Skeletal muscle cell (primary cell): ENCODE measurements around the gene UBXN2A.
"Not testable (repeated sequence)": the region's sequence is repeated elsewhere in the genome, so short reads cannot be mapped to it uniquely, and the experiment has no call there.

Experiments used
- DNase-seq: peaks from one replicate; pipeline ENCODE4 v3.0.0-alpha.2; 2010; ENCODE audit warnings: low read depth
- H3K4me3 ChIP-seq: 2 replicates; pipeline ENCODE4 v1.5.1; 2011; ENCODE audit warnings: low read depth, mild to moderate bottlenecking, control low read depth, low read length, moderate library complexity

The UBXN2A gene

DNA sequence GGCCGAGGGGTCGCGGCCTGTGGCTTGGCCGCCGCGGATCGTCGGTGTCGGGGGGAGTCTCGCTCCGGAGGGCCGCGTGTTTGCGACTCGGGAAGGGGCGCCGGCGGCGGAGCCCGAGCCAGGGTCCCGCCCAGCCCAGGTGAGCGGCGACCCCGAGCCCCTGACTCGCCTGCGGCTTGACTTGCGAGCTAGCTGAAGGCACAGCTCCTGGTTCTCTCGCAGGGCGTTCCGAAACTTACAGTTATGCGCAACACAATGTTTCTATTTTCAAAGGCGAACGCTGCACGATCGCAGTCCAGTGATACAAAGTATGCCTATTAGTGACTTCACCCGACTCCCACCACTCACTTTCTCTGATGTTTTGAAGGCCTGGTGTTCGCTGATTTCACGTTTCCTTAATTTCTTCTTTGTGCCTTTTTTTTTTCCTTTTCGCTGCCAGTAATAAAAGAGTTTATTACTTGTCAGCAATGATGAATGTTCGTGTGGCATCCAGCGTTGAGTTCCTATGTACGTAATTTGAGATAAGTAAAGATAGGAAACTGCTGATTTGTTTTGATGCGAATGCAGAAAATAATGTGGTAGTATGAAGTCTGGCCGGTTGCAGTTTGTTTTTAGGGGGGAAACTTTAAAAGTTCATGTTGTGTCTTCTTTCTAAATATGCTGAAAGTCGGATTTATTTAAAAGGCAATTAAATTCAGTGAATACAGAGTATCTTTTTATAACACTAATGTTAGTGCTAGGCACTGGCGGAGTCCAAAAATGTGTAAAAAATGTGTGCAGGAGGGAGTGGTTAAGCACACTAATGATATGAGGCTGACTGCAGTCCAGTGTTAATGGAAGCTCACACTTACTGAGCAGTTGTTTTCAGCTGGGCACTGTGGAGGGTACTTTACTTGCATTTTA lies 706 bp downstream of the UBXN2A start:
- no peak for DNase-seq
- H3K4me3 ChIP-seq = peak overlapping the region; percentile 57

DNA sequence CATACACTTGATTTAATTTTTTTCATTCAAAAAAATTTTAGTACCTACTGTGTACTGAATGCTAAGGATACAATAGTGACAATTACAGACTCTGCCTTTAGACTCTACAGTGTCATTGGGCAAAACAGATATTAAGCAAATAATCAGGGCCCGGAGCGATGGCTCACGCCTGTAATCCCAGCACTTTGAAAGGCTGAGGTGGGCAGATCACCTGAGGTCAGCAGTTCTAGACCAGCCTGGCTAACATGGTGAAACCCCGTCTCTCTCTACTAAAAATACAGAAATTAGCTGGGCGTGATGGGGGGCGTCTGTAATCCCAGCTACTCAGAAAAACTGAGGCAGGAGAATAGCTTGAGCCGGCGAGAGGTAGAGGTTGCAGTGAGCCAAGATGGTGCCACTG lies 1.4 kb downstream of the UBXN2A start:
- H3K4me3 ChIP-seq = peak overlapping the region; percentile 57
- no peak for DNase-seq

DNA sequence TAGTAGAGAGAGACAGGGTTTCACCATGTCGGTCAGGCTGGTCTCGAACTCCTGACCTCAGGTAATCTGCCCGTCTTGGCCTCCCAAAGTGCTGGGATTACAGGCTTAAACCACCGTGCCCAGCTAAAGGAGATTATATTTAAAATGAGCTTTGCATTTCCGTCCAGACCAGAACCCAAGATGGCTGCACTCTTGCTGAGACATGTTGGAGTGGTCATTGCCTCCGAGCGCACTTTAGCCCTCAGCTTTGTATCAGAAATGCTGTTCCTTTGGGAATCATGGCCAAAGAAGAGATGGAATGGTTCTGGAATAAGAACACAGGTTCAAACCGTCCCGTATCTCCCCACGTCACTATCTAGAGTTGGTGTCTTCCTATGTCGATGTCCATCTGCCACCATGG lies 3.4 kb downstream of the UBXN2A start:
- no peak overlapping the region for H3K4me3 ChIP-seq
- no peak for DNase-seq

DNA sequence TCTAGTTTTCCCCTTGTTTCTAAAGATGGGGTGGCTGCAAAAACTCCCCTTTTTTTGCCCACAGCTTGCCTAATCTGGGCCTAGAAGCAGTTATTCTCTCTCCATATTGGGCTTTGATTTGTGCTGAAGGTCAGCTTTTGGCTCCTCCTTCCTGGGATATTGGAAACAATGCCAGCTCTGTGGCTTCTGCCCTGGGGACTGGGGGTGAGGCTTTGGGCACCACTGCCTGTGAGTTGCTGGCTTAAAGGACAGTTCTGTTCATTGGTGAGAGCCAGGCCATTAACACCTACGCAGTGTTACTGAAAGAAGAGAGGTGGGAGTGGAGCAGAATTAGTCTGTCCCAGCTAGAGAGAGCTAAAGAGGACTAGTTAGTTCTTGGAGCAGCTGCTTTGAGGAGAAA lies 4.3 kb downstream of the UBXN2A start:
- H3K4me3 ChIP-seq = no peak overlapping the region
- DNase-seq = no peak

DNA sequence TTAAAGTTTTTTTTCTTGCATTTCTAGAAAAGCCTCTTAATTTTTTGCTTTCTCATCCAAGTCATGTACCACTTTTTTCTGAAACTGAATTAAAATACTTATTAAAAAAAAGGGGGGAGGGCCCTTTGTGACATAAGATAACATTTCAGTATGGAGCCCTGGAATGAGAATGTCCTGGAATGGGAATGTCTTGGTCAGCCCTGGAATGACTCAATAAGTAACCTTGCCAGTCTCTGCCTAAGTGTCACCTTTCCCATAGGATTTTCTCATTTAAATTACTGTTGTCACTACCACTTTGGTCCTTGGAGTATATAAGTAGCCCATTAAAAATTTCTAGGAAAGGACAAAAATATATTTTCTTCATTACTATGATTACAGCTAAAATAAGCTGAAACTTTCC lies 4.7 kb downstream of the UBXN2A start:
- DNase-seq = no peak
- H3K4me3 ChIP-seq = no peak overlapping the region

DNA sequence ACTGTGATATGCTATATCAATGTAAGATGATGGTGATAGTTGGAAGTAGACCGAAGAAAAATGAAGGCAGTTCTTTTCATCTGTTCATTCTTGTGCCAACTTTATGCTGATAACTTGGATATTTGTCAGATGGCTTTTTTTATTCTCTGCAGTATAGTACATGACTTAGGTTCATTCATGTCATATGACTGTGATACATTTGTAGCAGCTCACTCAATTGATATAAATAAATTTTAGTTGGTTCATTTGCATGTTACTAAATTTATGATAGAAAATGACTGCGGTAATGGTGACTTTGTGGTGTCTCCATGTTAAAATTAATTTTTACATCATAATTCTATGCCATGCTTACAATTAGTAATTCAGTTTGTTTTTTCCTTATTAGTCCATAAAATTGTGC lies 7.1 kb downstream of the UBXN2A start:
- no peak for DNase-seq

DNA sequence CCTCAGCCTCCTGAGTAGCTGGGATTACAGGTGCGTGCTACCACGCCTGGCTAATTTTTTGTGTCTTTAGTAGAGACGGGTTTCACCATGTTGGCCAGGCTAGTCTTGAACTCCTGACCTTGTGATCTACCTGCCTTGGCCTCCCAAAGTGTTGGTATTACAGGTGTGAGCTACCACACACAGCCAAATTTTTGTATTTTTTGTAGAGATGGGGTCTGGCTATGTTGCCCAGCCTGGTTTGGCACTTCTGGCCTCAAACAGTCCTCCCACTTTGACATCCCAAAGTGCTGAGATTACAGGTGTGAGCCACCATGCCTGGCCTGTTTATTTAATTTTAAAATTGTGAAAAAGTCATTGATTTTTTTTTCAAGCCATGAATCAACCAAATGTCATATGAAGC lies 12.3 kb downstream of the UBXN2A start:
- not testable (repeated sequence) for H3K4me3 ChIP-seq, DNase-seq

More for the DNA sequence above, 7.1 kb downstream of the UBXN2A start:
- no peak overlapping the region for H3K4me3 ChIP-seq

DNA sequence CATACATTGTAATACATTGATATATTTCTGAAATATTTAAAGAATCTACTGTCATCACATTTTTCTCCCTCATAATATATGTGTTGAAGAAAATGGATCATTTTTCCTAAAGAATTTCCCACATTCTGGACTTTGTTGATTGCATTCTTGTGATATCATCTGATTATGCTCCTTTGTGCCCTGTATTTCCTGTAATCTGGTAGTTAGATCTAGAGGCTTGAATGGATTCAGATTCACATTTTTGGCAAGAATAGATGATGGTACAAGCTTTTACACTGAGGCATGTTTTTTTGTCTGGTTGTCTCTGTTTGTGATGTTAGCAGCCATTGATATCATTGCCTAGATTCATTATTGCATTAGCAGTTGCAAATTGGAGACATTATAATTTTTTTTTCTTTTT lies 13.4 kb downstream of the UBXN2A start:
- H3K4me3 ChIP-seq = no peak overlapping the region
- DNase-seq = no peak

DNA sequence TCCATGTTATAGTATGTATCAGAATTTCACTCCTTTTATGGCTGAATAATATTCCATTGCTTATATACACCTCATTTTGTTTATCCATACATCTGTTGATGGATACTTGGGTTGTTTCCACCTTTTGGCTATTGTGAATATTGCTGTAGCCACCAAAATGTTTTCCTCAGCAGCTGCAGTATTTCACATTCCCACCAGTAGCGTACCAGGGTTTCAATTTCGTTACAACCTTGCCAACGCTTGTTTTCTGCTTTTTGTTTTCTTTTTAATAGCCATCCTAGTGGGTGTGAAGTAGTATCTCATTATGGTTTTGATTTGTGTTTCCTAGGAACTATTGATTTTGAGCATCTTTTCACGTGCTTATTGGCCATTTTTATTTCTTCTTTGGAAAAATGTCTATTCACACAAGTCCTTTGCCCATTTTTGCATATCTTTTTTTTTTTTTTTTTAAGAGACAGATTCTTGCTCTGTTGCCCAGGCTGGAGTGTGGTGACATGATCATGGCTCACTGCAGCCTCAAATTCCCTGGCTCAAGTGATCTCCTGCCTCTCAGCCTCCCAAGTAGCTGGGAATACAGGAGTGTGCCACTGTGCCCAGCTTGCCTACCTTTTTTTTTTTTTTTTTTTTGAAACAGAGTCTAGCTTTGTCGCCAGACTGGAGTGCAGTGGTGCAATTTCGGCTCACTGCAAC lies 14.2 kb downstream of the UBXN2A start:
- no peak for DNase-seq
- no peak overlapping the region for H3K4me3 ChIP-seq

DNA sequence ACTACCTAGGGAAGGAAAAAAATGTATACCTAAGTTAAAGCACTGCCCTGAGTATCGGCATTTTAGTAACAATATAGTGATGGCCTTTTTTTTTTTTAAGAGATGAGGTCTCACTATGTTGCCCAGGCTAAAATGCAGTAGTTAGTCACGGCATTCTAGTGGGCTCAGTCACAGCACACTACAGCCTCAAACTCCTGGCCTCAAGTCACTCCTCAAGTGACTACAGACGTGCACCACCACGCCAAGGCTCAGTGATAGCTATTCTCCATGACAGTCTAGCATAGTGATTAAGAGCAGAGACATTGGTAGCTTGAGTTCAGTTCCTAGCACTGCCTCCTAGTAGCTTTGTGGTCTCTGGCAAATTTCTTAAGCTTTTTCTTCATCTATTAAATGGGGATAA lies 27.6 kb downstream of the UBXN2A start:
- no peak overlapping the region for H3K4me3 ChIP-seq
- no peak for DNase-seq

DNA sequence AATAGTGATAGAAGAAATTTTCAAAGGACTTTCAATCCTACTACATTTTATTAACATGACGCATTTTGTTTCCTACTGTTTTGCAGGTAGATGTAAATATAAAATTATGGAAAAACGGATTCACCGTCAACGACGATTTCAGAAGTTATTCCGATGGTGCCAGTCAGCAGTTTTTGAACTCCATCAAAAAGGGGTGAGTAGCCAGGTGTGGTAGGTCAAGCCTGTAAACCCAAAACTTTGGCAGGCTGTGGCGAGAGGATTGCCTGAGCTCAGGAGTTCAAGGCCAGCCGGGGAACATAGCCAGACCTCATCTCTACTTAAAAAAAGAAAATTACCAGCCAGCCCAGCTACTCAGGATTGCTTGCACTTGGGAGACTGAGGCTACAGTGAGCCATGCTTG lies 36.6 kb downstream of the UBXN2A start:
- DNase-seq = no peak
- no peak overlapping the region for H3K4me3 ChIP-seq

DNA sequence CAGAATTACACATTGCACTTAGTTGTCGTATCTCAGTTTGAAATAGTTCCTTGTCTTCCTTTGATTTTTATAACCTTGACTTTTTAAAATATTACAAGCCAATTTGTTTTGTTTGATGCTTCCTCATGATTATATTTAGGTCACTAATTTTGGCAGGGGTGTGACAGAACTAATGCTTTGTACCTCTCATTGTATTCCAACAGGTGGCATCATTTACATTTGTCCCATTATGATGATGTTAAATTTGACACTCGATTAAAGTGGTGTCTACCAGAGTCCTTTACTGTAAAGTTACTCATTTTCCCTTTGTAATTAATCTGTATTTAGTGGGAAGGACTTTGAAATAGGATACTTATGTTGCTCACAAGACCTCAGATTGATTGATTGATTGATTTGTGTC lies 48.1 kb downstream of the UBXN2A start:
- H3K4me3 ChIP-seq = no peak overlapping the region
- DNase-seq = no peak

DNA sequence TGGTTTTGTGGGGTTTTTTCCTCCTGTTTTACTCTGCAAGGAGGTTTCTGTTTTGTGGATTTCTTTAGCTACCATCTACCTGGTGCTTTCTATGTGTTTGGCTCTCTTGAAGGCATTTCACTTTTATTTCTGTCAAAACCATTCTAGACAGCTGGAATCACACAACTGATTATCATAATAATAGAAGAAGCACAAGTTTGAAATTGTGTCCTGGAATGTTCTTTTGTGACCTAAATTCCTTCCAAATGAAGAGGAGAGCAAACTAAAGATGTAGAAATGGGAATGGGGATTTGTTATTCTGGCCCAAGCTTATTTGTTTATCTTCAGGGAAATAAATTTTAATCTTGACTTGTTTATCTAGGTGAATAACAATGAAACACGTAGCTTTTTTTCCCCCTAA lies 52.7 kb downstream of the UBXN2A start:
- no peak for DNase-seq
- no peak overlapping the region for H3K4me3 ChIP-seq

DNA sequence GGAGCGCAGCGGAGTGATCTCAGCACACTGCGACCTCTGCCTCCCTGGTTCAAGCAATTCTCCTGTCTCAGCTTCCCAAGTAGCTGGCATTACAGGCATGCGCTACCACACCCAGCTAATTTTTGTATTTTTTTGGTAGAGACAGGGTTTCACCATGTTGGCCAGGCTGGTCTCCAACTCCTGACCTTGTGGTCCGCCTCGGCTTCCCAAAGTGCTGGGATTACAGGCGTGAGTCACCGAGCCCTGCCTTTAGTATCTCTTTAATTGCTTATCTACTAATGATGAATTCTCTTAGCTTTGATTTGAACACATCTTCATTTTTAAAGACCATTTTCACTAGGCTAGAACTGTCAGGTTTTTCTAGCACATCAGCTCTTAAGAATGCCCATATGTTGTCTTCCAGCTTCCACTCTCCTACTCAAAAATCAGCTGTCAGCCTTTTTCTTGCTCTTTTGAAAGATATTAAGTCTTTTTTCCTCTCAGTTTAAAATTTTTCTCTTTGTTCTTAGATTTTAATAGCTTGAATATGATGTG lies 53.5 kb downstream of the UBXN2A start:
- no peak for DNase-seq

DNA sequence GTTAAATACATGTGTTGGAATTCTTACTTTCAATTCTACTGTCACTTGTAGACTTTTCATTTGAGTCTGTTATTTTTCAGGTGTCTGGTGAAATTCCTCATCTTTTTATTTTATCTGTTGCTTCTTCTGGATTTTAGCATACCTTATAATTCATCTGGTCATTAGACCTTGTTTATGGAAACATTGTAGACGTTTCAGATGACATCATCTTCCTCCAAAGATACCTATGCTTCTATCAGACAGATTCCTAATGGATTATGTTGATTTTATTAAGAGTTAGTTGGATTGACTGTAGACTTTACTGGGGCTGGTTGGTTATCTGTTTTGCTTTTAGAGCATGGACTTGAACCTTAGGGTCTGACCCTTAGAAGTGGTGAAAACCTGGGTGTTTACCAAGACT lies 54.3 kb downstream of the UBXN2A start:
- DNase-seq = no peak
- H3K4me3 ChIP-seq = no peak overlapping the region

More for the DNA sequence above, 53.5 kb downstream of the UBXN2A start:
- H3K4me3 ChIP-seq = no peak overlapping the region

DNA sequence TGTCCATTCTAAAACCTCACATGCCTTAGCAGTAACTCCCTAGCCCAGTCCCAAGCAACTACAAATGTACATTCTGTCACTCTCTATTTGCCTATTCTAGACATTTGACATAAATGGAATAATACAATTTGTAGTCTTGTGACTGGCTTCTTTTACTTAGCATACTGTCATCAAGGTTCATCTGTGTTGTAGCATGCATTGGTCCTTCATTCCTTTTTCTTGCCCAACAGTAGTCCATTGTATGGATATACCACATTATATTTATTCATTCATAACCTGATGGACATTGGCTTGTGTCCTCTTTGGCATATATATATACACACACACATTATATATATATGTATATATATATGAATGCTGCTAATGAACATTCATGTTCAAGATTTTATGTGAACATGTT lies 67.4 kb downstream of the UBXN2A start:
- no peak for DNase-seq
- H3K4me3 ChIP-seq = no peak overlapping the region

DNA sequence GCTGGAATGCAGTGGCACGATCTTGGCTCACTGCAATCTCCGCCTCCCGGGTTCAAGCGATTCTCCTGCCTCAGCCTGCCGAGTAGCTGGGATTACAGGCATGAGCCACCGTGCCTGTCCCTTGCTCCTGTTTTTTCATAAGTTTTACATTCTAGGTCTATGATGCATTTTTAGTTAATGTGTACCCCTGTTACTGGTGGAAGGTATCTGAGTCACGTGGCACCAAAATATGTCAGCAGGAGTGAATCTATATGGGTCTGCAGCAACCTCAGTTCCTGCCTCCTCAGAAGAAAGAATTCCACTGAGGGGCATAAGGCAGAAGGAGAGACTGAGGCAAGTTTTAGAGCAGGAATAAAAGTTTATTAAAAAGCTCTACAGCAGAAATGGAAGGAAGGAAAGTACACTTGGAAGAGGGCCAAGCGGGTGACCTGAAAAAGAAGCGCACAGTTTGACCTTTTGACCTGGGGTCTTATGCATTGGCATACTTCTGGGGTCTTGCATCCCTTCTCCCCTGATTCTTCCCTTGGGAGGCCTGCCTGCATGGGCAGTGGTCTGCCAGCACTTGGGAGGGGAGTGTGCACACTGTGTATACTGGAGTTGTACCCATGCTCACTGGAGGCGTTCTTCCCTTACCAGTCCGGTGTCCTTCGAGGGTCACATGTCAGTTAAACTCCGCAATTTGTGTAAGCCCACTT lies 68.6 kb downstream of the UBXN2A start:
- no peak overlapping the region for H3K4me3 ChIP-seq
- DNase-seq = no peak

DNA sequence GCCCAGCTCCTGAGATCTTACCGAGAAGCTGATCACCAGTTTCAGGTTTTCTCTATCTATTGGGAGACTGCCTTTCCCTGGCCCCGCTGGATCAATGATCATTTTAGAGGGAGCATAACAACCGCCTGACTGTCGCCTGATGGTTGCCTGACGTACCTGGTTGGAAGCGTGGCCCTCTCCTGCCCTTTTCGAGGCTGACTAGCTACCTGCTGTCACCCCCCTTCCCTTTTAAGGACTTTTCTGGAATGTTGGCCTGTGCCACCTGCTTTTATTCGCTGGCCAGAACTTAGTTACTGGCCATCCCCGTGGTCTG lies 69.1 kb downstream of the UBXN2A start:
- no peak for DNase-seq
- peak overlapping the region; percentile 43 for H3K4me3 ChIP-seq

DNA sequence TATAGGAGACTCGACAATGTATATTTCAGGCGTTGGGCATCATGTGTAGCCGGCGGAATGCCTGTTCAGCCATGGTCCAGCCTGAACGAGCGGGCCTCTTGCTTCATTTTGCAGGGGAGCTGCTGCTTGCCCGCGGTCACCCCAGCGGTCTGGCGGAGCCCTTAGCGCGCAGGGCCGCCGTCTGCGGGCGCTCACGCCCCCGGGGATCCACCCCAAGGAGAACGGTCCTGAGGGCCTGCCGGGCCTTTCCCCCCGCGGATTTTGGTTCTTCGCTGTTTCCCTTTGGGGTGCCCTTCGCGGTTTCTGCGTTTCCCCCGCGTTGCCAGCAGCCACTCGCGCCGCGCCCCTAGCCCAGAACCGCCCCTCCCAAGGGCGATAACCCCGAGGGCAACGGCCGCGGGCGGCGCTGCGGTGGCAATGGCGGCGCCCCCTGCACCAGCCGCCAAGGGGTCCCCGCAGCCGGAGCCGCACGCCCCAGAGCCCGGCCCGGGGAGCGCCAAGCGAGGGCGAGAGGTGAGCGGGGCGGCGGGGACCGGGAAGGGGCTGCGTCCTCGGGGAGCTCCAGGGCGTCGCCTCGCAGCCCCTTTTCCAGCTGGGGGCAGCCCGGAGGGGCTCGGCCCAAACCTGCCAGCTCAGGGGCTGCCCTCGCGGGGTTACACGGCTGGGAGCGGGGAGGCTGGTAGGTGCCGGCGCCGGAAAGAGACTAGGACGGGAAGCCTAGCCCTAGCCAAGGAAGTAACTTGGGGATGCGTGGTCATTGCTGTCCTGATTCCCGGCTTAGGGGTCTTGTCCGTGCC lies 69.6 kb downstream of the UBXN2A start, which contains the start of gene MFSD2B:
TSS of gene MFSD2B (plus strand) at position 406 of the 797 bp plus-strand sequence. CDS start at position 418, 12 bp downstream.
- peak within 1 kb of the TSS; percentile 43 for H3K4me3 ChIP-seq
- DNase-seq = no peak
